HG03342 (cell line): ENCODE results near the gene CHCHD10.
"Not testable (repeated sequence)": the region's sequence is repeated elsewhere in the genome, so short reads cannot be mapped to it uniquely, and the experiment has no call there.

ENCODE experiments used
- ATAC-seq: cut with Tn5 transposase; IDR thresholded peaks from one replicate; pipeline ENCODE4 v1.9.1; 2021; ENCODE audit warnings: mild to moderate bottlenecking, moderate library complexity; ENCODE audit not compliant: unreplicated experiment

Gene CHCHD10

GRCh38 chr22:23751441-23751996 is 16.3 kb downstream of the CHCHD10 start:
- ATAC-seq, result no peak

GRCh38 chr22:23750714-23751440 is 16.9 kb downstream of the CHCHD10 start, which contains the start of gene ZNF70:
Gene ZNF70 (minus strand): TSS chr22:23751112. CDS start chr22:23745140, 5,972 bp downstream.
- no peak for ATAC-seq

DNA sequence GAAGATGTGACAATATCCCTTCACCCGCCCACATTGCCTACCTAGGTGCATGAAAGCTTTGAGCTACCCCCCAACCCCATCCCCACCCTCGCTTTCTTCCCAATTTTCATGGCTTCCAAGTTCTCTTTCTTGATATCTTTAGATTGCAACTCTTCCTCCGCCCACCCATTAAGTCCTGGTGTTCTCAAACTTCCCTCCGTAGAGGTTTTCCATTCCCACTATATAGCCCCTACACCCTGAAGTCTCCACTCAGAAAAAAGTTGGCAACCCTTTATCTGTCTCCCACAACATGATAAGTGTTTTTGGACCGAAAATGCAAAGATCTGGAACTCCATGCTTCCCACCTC is 17.4 kb downstream of the CHCHD10 start:
- no peak for ATAC-seq

- ATAC-seq, result no peak
Measured at GRCh38 chr22:23749841-23750301, 17.9 kb downstream of the CHCHD10 start.

DNA sequence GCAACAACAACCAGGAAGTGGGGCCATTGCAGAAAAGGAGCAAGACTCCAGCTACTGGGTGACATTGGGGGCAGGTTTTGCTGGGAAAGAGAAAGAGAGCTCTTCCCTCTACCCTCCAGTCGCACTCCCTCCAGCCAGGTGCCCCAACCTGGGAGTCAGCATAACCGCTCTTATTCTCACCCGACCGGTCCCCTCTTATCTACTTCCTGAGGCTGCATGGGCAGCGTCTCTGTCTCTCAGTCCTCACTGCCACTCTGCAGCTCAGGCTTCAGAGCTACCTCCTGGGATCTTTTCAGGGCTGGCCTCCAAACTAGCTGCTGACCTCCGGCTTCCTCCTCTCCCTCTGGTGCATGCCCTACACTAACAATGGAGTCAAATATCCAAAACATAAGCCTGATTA is 22.0 kb downstream of the CHCHD10 start:
- ATAC-seq, result no peak

DNA sequence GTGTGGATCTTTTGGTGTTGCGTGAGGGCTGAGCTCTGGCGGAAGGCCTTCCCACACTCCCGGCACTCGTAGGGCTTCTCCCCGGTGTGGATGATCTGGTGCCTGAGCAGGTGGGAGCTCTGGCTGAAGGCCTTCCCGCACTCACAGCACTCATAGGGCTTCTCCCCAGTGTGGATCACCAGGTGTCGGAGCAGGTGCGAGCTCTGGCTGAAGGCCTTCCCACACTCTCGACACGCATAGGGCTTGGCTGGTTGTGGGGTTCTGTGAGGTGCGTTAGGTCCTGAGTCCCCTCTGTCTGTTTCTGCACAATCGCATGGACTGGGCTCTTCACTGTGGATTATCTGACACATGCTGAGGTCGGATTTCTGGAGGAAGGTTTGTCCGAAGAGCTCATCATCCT is 23.3 kb downstream of the CHCHD10 start:
- ATAC-seq, result no peak

DNA sequence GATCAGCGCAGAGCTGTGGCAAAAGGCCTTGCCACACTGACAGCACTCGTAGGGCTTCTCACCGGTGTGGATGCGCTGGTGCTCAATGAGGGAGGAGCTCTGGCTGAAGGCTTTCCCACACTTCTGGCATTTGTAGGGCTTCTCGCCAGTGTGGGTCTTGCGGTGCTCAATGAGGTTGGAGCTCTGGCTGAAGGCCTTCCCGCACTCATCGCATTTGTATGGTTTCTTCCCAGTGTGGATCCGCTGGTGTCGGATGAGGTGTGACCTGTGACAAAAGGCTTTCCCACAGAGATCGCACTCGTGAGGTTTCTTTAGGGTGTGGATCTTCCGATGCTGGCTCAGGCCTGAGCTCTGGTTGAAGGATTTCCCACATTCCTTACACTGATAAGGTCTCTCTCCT is 23.8 kb downstream of the CHCHD10 start:
- ATAC-seq, result no peak

- no peak for ATAC-seq
Measured at GRCh38 chr22:23743303-23743705, 24.5 kb downstream of the CHCHD10 start.

DNA sequence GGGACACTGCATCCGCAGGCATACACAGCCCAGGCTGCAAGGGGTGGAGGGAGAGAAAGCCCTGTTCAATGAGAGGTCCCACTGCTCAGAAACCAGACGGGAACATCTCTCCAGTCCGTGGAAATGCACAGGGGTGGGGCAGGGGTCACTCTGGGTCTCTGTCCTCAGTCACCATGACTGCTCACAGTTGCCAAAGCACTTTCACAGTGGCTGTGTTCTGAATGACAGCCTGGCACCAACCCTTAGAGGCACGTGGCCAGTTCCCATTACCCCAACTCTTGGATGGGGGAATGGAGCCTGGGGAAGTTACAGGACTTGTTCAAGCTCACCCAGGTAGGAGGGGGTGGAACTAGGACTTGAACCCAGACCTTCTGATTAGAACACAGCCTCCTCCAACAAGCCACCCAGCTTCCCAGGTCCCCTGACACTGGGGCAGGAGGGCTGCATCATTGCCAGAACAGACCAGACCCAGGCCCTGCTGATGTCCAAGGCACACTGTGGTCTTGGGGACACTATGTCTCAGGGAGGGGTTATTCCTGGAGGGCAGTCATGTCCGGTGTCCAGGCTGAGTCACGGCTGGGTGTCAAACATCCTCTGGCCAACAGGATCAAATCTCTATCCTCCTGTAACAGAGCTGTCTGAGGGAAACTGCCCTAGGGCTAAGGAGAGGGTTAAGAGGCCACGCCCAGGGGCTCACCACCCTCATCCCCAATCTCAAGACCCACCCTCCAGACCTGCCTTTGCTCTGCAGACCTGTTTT is 25.1 kb downstream of the CHCHD10 start:
- no peak for ATAC-seq

DNA sequence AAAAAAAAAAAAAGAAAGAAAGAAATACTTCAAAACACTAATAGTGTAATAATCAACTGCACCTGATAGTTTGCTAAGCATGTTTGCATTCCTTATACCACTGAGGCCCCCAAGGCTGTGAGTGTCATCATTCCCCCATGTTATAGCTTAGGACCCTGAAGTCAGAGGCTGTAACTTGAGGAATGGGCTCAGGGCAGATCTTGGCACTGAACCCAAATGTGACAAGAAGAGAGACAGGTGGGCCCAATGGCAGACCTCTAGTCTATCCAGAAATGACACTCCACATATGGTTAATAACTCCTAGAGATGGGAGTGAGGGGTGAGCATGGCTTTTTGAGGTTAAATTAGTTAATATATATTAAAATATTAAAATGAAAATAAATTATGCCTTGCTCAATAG is 30.1 kb downstream of the CHCHD10 start:
- no peak for ATAC-seq

DNA sequence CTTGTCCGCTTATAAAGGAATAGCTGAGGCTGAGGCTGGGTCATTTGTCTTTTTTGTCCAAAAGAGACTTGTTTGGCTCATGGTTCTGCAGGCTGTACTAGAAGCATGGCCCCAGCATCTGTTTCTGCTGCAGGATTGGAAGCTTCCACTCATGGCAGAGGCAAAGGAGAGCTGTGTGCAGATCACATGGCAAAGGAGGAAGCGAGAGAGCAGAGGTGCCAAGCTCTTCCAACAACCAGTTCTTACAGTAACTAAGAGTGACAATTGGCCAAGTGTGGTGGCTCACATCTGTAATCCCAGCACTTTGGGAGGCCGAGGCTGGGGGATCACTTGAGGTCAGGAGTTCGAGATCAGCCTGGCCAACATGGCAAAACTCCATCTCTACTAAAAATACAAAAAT is 39.7 kb downstream of the CHCHD10 start:
- not testable (repeated sequence) for ATAC-seq

DNA sequence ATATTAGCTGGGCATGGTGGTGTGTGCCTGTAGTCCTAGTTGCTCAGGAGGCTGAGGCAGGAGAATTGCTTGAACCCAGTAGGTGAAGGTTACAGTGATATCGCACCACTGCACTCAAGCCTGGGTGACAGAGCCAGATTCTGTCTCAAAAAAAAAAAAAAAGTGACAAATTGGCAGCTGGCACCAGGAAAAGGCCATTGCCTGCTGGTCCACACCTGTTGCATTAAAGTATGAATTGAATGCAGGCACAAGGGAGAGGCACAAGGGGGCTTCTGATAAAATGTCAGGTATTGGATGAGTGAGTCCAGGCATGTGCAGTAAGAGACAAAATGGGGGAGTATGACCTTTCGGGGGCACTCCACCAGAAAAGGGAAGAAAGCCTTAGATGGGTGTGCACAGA is 45.0 kb downstream of the CHCHD10 start:
- ATAC-seq, result no peak

DNA sequence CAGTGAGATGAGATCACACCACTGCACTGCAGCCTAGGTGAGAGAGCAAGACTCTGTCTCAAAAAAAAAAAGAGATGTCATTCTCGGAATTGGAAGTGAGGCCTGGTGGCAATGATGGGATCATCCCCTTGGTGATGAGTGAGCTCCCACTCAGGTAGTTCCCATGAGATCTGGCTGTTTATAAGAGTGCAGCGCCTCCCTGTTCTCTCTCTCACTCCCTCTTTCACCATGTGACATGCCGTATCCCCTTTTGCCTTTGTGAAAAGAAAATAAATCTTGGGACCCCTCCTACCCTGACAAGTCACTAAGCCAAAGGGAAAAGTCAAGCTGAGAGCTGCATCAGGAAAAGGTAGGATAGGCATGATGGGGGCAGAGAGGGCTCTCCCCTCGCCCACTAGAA is 45.6 kb downstream of the CHCHD10 start:
- no peak for ATAC-seq

DNA sequence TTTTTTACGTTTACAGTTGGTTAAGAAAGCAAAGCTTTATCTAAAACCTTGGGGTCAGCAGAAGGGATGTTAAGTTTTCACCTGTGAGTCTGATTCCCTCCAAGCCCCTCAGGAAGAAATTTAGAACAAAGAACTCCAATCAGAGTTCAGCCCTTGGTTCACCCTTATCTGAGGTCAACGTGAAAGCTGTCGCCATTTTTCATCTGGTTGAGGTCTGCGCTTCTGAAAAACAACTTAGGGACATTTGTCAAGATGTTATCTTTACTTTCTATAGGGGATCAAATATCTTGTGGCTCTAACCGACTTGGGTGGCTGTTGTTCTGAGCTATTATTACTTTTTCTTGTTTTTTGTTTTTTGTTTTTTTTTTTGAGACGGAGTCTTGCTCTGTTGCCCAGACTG is 46.9 kb downstream of the CHCHD10 start:
- ATAC-seq, result no peak

GRCh38 chr22:23718371-23719165 is 49.2 kb downstream of the CHCHD10 start:
- no peak for ATAC-seq

- ATAC-seq, result peak; percentile 65
Measured at GRCh38 chr22:23716811-23717801, 50.7 kb downstream of the CHCHD10 start.
